ENCODE data around the gene NPTXR. TPM values are rescaled to one million over a fixed set of nuclear protein-coding genes. Genes with fewer than 3 reads are reported as not detected.
A peak's percentile ranks its signal among the peaks of the same experiment; 100 is the strongest.

NPTXR gene
- total and polyA plus RNA-seq, 4 donors = 0.98 to 5.8 (median 2.8) TPM

- ATAC-seq (ENCODE audit: insufficient read depth, low FRiP score) (no peak), DNase-seq (no peak)
- 93 to 95% methylated on average over 8 of the region's 8 CpGs for WGBS, 2 donors
- peaks cover 7 to 41% (median 19%) of the 10 kb centered on the region in 5 donors for H3K4me1 ChIP-seq (ENCODE audit: control insufficient read depth in 5 of 5, insufficient read depth in 5 of 5, low read length in 5 of 5)
- no peak for TF ChIP-seq CTCF (IDR thresholded peaks at IDR 0.05; ENCODE audit: control extremely low read depth, extremely low read depth)
- peaks cover 3 to 34% (median 19%) of the 10 kb centered on the region in 4 donors for H3K36me3 ChIP-seq (ENCODE audit: control insufficient read depth in 4 of 4, insufficient read depth in 4 of 4, low read length in 4 of 4)
- H3K27ac ChIP-seq (ENCODE audit: low read depth in 1 of 2, low read length in 1 of 2) = no peak overlapping the region
- H3K9me3 ChIP-seq (ENCODE audit: control insufficient read depth in 4 of 4, insufficient read depth in 3 of 4, low read length in 3 of 4) = no peaks in the 10 kb centered on the region
- H3K9ac ChIP-seq (ENCODE audit: insufficient read depth in 1 of 2, low read length in 2 of 2) = peak overlapping the region in 1 of 2 donors; percentile 3
- no peaks in the 10 kb centered on the region for H3K27me3 ChIP-seq (ENCODE audit: control insufficient read depth in 3 of 3, insufficient read depth in 3 of 3, low read length in 2 of 3)
- no peak overlapping the region for H3K4me3 ChIP-seq
These were observed 24.5 kb upstream of the NPTXR start for GRCh38 chr22:38868286-38868721.

- DNase-seq (peak in 1 of 3 donors; percentile 11), ATAC-seq (ENCODE audit: insufficient read depth, low FRiP score) (no peak)
- WGBS, 2 donors = 94 to 96% methylated on average over 18 of the region's 18 CpGs
- peaks cover 3 to 34% (median 19%) of the 10 kb centered on the region in 4 donors for H3K36me3 ChIP-seq (ENCODE audit: control insufficient read depth in 4 of 4, insufficient read depth in 4 of 4, low read length in 4 of 4)
- H3K9ac ChIP-seq (ENCODE audit: insufficient read depth in 1 of 2, low read length in 2 of 2) = no peak overlapping the region
- no peak overlapping the region for H3K27ac ChIP-seq (ENCODE audit: low read depth in 1 of 2, low read length in 1 of 2)
- no peak overlapping the region for H3K4me3 ChIP-seq
- H3K9me3 ChIP-seq (ENCODE audit: control insufficient read depth in 4 of 4, insufficient read depth in 3 of 4, low read length in 3 of 4) = no peaks in the 10 kb centered on the region
- H3K27me3 ChIP-seq (ENCODE audit: control insufficient read depth in 3 of 3, insufficient read depth in 3 of 3, low read length in 2 of 3) = no peaks in the 10 kb centered on the region
- H3K4me1 ChIP-seq (ENCODE audit: control insufficient read depth in 5 of 5, insufficient read depth in 5 of 5, low read length in 5 of 5) = peaks cover 8 to 43% (median 19%) of the 10 kb centered on the region in 5 donors
- no peak for TF ChIP-seq CTCF (IDR thresholded peaks at IDR 0.05; ENCODE audit: control extremely low read depth, extremely low read depth)
These were observed 23.9 kb upstream of the NPTXR start for GRCh38 chr22:38867471-38868285.

GRCh38 chr22:38867124-38867455 lies 23.3 kb upstream of the NPTXR start:
- Histone ChIP-seq H3K27me3 (ENCODE audit: control insufficient read depth in 3 of 3, insufficient read depth in 3 of 3, low read length in 2 of 3) (no peaks in the 10 kb centered on the region), H3K27ac (ENCODE audit: low read depth in 1 of 2, low read length in 1 of 2) (no peak overlapping the region), H3K9me3 (ENCODE audit: control insufficient read depth in 4 of 4, insufficient read depth in 3 of 4, low read length in 3 of 4) (no peaks in the 10 kb centered on the region), H3K4me3 (no peak overlapping the region), H3K9ac (ENCODE audit: insufficient read depth in 1 of 2, low read length in 2 of 2) (no peak overlapping the region), H3K36me3 (ENCODE audit: control insufficient read depth in 4 of 4, insufficient read depth in 4 of 4, low read length in 4 of 4) (peaks cover 3 to 34% (median 19%) of the 10 kb centered on the region in 4 donors), H3K4me1 (ENCODE audit: control insufficient read depth in 5 of 5, insufficient read depth in 5 of 5, low read length in 5 of 5) (peaks cover 8 to 48% (median 19%) of the 10 kb centered on the region in 5 donors)
- ATAC-seq (ENCODE audit: insufficient read depth, low FRiP score) (no peak), DNase-seq (no peak)
- 87 to 90% methylated on average over 13 of the region's 13 CpGs for WGBS, 2 donors
- no peak for TF ChIP-seq CTCF (IDR thresholded peaks at IDR 0.05; ENCODE audit: control extremely low read depth, extremely low read depth)
